UCSD-AML1 (cell line): ENCODE measurements around the gene VRK1.

Experiments used
- DNase-seq: peaks from one replicate; lab custom pipeline; 2025; ENCODE audit not compliant: unreplicated experiment; lab: John Stamatoyannopoulos, UW

VRK1 gene

GRCh38 chr14:96790186-96790585, 7.0 kb upstream of the VRK1 start:
- DNase-seq: no peak

DNA sequence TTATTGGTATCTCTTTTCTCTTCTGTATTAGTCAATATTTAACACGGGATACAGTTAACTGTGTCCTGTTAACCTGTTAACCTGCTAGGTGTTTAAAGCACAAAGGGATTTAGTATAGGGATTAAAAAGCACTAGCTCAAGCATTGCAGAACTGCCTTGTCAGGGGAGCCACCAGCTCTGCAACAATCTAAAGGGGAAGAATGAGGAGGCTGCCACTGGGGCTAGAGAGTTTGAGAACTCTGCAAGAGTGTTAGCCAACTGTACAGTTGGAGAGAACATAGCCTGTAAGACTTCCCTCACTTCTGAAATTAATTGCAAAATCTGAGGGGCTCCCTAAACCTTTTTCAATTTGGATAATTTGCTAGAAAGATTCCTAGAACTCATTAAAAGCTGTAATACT, 6.5 kb upstream of the VRK1 start:
- no peak for DNase-seq

- DNase-seq: no peak
Observed at GRCh38 chr14:96792003-96792402, 5.2 kb upstream of the VRK1 start.

GRCh38 chr14:96792591-96792990, 4.6 kb upstream of the VRK1 start:
- no peak for DNase-seq

DNA sequence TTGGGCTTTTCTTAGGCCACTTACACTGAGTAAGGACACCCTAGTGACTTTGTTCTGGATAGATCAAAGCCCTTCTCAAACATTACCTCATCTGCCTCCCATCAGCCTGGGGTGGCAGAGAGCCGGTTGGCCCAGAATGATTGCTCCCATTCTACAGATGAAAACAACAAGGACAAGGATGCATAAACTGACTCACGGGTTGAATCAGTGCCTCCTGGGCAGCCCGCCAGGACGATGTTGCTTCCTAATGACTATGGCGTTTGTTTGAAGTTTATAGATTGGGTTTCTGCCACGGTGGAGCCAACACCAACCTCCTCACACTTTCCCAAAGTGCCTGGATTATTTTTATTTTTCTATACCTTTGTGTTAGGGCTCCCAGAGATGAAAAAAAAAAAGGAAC, 3.6 kb upstream of the VRK1 start:
- no peak for DNase-seq

DNA sequence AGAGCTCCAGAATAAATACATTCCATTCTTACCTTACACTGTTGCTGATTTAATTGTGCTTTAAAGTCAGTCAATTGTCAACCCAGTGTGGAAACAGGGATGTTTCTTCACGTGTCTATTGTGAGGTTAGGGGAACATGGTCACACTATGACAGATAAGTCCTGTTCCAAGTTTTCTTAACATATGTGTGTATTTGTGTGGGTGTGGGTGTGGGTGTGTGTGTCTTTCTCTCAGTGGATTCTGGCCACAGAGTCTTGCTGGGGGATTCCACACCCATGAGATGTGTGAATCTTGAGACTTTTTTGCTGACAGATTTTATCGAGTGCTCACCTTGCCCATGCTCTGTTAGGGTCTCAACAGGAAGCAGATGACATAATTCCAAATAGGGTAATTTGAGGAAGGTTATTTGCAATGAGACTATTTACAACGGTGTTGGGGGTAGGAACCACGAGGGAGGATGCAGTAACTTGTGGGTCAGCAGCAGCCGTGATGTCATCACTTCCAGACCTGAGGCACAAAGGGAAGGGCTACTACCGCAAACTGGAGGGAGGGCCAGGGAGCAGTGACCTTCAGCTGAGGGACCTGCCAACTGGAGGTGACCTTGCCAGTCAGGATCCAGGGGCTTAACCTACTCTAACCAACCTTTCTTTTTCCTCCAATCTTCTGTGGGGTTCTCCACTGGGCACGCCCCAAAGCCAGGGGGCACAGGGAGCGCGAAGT, 1.9 kb upstream of the VRK1 start:
- DNase-seq: no peak

DNA sequence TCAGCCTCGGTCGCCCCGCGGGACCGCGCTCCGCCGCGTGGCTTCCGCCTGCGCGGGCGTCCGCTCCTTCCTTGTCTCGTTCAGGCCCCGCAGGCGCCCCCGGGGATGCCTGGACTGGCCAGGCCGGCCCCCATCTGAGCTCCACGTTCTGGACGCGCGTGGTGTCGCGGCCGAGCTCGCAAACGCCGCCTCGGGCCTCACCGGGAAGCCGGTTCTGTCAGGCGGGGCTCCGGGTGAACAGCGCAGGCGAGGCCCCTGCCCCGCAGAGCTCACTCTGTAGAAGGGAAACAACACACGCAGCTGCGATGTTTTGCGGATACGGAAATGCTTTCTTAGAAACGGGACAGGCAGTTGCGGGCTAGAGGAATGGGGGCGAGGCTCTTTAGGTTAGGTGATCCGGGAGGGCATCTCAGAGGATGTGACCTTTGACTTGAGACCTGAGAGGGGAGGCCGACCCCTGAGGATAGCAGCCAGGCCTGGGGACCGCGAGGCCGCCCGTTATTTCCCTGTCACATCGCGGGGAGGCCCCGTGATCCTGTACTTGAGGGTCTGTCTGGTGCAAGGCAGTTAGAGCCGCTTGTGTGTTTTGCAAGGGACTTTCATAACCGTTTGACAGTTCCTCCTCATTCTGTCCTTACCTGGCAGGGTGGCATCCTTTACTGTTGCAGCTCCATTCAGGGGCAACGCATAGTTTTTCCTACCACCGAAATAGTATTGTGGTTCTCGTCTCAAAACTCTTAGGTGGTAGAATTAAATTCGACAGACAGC, 584 bp downstream of the VRK1 start:
- DNase-seq: peak; percentile 68

- DNase-seq: no peak
Observed at GRCh38 chr14:96798956-96799355, 1.8 kb downstream of the VRK1 start.

DNA sequence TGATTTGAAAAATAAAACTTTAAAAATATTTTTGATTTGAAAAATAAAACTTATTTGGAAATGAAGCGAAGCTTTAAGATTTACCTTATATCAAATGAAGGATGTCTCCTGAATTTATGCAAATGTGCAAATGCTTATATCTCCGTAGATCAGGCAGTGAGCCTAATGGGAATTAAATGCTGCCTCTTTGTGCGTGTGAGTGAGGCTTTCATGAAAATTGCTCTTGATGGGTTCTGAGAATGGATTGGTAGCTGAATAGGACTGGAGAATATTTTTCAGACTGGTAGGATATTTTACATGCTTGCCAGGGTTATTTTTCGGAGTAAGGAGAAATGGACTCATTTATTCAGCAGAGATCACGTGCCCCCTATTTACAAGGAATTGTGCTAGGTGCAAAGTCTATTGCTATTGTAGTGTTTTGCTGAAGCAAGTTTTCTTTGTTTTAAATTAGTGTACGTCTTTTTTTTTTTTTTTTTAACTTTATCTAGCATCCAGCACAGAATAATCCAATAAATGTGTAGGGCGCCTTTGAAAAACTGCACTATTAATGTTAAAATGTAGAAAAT, 2.4 kb downstream of the VRK1 start:
- DNase-seq: no peak

GRCh38 chr14:96801931-96802330, 4.7 kb downstream of the VRK1 start:
- no peak for DNase-seq

- DNase-seq: no peak
Observed at GRCh38 chr14:96802963-96803362, 5.8 kb downstream of the VRK1 start.

GRCh38 chr14:96803958-96804357, 6.8 kb downstream of the VRK1 start:
- DNase-seq: no peak

DNA sequence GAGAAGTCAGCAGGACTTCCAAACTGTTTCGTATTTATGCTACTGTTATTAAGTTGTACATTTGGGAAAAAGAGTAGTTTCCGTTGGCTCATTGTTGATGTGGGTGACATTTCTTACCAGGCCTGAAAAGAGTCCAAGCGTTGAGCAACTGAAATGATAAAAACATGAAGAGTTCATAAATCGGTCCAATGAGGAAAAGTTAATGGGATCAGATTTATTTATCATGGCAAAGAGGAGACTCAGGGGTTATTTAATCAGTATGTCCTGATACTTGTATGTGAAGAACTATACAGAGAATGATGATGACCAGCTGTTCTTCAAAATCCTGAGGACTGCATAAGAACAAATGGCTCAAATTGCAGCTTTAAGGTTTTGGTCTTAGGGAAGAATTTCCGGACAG, 7.7 kb downstream of the VRK1 start:
- DNase-seq: no peak

DNA sequence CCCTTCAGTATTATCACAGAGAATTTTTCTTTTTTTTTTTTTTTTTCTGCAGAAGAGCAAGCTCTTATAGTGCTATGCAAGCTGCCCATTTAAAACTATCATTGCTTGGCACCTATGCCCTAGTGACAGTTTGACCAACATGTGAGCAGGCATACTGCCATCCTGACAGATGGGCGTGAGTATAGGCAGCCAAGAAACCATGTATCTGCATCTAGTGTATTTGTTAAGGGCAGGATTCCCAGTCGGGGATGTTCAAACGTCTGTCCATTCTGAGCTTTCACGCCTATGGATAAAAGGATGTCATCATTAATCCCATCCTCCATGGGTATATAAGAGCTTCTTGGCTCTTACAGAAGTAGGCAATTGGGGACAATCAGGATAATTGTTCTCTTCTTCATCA, 8.8 kb downstream of the VRK1 start:
- no peak for DNase-seq

- DNase-seq: no peak
Observed at GRCh38 chr14:96806836-96807235, 9.7 kb downstream of the VRK1 start.

DNA sequence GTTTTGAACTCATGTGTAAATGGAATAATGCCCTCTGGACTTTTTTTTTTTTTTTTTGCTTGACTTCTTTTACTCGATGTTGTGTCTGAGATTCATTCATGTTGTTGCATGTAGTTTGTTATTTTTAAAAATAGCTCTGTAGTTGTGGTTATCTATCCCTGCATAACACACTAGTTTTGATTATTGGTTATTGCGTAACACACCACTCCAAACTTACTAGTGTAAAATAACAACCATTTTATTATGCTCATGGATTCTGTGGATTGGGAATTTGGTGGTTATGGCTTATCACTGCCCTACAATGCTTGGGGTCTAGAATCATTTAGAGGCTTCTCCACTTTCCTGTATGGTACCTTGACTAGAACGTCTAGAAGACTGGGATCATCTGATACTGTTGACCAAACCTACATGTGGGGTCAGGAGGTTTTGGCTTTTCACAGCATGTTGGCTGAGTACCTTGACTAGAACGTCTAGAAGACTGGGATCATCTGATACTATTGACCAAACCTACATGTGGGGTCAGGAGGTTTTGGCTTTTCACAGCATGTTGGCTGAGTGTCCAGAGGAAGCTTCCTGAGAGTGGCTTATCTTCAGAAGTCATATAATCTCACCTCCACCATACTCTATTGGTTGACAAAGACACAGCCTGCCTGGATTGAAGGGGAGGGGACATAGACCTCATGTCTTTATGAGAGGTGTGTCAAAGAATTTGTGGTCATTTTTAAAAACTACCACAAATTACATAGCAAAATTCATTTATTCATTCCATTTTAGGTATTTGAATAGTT, 11.6 kb downstream of the VRK1 start:
- DNase-seq: no peak

DNA sequence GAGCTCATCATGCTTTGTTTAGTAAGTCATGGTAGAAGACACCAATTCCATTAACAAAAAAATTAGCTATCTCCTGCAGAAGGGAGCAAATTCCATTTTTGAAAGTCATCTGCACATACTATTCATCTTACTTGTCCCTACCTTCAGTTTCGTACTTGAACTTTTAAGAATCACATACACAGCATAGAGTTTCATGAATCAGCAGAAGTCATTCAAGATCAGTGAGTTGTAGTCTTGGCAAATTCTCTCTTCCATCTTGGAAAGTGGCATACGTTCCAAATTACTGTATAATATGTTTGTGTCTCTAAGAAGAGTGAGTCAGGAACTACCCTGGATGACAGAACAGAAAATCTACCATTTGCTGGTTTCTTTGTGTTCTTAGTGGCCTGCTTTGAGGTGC, 14.1 kb downstream of the VRK1 start:
- no peak for DNase-seq

GRCh38 chr14:96811985-96812667, 14.9 kb downstream of the VRK1 start:
- no peak for DNase-seq

GRCh38 chr14:96816281-96816680, 19.1 kb downstream of the VRK1 start:
- DNase-seq: no peak

DNA sequence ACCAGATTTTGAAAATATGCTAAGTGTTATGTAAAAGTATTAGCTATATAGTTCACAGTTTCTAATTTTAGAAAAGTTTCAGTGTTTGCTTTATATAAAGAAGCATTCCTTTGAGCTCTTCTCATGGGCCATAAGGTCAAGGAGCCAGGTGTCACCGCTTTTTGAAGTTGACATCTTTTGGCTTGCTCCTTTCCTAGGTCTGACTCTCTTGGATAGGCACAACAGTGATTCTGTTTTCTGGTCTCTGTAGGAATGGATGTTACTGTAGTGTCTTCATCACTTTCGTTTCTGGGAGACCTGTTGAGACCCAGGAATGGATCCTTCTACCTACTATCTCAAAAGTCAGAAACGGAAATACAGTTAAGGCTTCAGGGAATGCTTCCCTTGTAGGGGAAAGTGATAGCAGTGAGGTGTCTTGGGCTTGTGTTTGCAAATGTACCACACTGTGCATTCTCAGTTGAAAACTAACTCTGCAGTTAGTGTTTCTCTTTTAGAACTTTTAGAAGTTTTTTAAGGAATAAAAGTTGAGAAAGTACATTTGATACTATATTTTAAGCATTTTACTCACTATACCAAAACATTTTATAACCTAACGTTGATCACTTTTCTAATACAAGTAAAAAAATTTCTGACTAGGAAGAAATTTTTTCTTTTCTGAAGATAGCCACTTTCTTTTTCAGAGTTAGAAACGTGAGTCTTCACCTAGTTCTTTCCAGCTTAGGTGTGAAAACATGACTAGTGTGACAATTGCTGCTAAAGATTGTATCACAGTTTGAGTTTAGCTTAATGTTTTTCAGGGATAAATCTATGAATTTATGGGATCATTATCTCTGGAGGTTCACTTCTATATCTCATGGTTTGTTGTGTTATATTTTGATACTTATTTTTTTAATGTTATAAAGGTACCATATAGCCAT, 20.8 kb downstream of the VRK1 start:
- no peak for DNase-seq
